HG02610 (cell line): Measurements from ENCODE around the gene NUFIP2.
"Not testable (repeated sequence)": the region's sequence is repeated elsewhere in the genome, so short reads cannot be mapped to it uniquely, and the experiment has no call there.

Experiments
- ATAC-seq: cut with Tn5 transposase; IDR thresholded peaks from one replicate; pipeline ENCODE4 v1.9.1; 2021; ENCODE audit warnings: mild to moderate bottlenecking, moderate library complexity; ENCODE audit not compliant: unreplicated experiment

The NUFIP2 gene, protein sequence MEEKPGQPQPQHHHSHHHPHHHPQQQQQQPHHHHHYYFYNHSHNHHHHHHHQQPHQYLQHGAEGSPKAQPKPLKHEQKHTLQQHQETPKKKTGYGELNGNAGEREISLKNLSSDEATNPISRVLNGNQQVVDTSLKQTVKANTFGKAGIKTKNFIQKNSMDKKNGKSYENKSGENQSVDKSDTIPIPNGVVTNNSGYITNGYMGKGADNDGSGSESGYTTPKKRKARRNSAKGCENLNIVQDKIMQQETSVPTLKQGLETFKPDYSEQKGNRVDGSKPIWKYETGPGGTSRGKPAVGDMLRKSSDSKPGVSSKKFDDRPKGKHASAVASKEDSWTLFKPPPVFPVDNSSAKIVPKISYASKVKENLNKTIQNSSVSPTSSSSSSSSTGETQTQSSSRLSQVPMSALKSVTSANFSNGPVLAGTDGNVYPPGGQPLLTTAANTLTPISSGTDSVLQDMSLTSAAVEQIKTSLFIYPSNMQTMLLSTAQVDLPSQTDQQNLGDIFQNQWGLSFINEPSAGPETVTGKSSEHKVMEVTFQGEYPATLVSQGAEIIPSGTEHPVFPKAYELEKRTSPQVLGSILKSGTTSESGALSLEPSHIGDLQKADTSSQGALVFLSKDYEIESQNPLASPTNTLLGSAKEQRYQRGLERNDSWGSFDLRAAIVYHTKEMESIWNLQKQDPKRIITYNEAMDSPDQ

DNA sequence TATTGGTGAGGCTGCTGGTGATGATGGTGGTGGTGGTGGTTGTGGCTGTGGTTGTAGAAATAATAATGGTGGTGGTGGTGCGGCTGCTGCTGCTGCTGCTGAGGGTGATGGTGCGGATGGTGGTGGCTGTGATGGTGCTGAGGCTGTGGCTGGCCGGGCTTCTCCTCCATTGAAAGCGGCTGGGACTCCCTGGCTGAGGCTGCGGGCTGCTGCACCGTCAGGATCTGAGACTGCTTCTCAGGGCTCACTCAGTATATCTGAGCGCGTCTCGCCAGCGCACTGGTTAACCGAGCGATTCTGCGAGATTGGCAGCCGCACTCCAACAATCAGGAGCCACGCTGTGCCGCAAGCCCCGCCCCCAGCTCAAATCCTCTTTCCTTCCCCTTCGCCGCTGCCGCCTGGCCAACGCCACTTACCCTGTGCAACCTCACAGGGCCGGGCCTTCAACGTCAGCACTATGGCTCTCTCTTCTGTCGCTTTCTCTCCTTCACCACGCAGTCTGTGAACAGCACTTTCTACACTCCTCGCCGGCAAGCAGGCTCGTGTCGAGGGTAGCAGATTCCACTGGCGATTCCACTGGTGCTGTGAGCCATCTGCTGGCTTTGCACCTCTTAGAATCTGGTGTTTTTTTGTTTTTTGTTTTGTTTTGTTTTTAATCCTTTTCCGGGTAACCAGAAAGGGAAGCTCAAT lies at the start of gene NUFIP2:
Gene NUFIP2 (minus strand): TSS at position 259 of the 690 bp plus-strand sequence. CDS start 89 bp downstream, at position 170.
- ATAC-seq = peak; percentile 86

DNA sequence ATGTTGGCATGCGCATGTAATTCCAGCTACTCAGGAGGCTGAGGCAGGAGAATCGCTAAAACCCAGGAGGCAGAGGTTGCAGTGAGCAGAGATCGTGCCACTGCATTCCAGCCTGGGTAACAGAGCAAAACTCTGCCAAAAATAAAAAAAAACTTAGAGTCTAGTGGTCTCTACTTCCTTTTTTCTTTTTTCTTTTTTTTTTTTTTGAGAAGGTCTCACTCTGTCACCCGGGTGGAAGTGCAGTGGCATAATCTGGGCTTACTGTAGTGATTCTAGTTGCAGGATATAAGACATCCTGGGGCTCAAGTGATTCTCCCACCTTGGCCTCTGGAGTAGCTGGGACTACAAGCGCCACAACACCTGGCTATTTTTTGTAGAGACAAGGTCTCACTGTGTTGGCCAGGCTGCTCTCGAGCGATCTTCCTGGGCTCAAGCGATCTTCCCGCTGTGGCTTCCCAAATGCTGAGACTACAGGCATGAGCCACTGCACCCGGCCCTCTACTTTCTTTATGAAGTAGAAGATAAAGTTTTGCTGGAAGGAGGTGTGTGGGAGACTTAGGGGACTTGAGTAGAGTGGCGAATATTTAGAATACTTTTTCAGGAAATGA lies 48.3 kb upstream of the NUFIP2 start:
- no peak for ATAC-seq

GRCh38 chr17:29341726-29342125 lies 47.8 kb upstream of the NUFIP2 start:
- ATAC-seq = no peak

DNA sequence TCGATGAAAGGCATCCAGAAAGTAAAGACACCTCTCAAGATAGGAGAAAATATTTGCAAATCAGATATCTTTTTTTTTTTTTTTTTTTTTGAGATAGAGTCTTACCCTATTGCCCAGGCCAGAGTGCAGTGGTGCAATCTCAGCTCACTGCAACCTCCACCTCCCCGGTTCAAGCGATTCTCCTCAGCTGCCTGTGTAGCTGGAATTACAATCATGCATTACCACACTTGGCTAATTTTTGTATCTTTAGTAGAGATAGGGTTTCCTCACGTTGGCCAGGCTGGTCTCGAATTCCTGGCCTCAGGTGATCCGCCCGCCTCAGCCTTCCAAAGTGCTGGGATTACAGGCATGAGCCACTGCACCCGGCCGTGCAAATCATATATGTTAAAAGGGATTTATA lies 45.1 kb upstream of the NUFIP2 start:
- not testable (repeated sequence) for ATAC-seq

DNA sequence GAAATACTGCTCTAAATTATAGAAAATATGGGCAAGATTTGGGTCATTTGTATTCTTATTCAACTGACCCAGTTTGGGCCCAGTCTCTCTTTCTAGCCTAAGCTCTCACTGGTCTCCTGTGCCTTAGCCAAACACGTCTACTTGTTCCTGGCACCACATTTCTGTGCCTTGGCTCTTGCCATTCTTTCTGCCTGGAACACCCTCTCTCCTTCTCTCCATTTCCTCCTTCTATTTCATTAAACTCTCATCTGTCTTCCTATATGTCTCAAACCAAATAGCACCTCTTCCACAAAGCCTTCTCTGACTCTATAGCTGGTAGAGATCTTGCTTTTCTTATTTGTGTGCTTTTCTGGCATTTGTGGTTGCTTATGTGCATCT lies 37.7 kb upstream of the NUFIP2 start:
- no peak for ATAC-seq

GRCh38 chr17:29331075-29331707 lies 37.2 kb upstream of the NUFIP2 start:
- ATAC-seq = no peak

DNA sequence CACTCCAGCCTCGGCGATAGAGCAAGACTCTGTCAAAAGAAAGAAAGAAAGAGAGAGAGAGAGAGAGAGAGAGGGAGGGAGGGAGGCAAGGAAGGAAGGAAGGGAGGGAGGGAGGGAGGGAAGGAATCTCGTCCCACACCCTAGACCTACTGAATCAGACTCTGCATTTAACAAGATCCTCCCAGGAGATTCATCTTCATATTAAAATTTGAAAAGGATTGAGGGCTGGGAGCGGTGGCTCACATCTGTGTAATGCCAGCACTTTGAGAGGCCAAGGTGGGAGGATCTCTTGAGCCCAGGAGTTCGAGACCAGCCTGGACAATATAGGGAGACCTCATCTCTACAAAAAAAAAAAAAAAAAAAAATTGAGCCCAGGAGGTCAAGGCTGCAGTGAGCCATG lies 33.5 kb upstream of the NUFIP2 start:
- ATAC-seq = no peak

DNA sequence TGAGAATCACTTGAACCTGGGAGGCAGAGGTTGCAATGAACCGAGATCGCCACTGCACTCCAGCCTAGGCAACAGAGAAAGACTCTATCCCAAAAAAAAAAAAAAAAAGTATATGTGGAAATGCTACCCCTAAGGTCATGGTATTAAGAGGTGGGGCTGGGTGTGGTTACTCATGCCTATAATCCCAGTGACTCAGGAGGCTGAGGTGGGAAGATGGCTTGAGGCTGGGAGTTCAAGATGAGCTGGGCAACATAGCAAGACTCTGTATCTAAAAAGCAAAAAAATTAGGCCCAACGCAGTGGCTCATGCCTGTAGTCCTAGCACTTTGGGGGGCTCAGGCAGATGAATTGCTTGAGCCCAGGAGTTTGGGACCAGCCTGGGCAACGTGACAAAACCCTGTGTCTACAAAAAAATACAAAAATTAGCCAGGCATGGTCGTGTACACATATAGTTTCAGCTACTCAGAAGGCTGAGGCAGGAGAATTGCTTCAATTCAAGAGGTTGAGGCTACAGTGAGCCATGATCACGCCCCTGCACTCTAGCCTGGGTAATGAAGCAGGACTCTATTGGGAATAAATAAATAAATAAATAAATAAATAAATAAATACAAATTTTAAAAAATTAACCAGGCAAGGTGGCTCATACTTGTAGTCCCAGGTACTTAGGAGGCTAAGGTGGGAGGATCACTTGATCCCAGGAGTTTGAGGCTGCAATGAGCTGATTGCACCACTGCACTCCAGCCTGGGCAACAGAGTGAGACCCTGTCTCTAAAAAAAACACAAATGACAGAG lies 32.3 kb upstream of the NUFIP2 start:
- ATAC-seq = no peak

GRCh38 chr17:29322363-29322762 lies 28.4 kb upstream of the NUFIP2 start:
- no peak for ATAC-seq

DNA sequence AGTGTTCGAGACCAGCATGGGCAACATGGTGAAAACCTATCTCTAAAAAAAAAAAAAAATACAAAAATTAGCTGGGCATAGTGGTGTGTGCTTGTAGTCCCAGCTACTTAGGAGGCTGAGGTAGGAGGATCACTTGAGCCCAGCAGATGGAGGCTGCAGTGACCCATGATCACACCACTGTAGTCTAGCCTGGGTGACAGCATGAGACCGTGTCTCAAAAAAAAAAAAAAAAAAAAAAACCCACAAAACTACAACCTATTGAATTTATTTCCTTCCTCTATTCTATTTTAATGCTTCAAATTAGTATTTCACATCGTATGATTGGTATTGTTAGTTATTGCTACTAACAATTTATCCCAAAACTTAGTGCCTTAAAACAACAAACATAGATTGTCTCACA lies 9.4 kb upstream of the NUFIP2 start:
- no peak for ATAC-seq

GRCh38 chr17:29299031-29299430 lies 5.1 kb upstream of the NUFIP2 start:
- no peak for ATAC-seq

DNA sequence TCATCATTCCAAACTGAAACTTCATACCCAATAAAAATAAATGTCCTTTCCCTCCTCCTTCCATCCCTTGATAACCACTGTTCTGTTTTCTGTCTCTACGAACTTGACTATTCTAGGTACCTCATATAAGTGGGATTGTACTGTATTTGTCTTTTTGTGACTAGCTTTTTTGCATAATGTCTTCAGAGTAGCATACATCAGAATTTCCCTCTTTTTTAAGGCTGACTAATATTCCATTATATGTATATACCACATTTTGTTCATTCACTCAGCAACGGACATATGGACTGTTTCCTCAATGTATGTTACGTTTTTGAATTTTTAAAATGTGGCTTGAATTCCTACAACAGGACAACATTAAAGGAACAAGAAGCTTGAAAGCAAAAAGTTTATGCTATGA lies 1.5 kb upstream of the NUFIP2 start:
- ATAC-seq = no peak

GRCh38 chr17:29294580-29294900 lies 592 bp upstream of the NUFIP2 start:
- no peak for ATAC-seq

DNA sequence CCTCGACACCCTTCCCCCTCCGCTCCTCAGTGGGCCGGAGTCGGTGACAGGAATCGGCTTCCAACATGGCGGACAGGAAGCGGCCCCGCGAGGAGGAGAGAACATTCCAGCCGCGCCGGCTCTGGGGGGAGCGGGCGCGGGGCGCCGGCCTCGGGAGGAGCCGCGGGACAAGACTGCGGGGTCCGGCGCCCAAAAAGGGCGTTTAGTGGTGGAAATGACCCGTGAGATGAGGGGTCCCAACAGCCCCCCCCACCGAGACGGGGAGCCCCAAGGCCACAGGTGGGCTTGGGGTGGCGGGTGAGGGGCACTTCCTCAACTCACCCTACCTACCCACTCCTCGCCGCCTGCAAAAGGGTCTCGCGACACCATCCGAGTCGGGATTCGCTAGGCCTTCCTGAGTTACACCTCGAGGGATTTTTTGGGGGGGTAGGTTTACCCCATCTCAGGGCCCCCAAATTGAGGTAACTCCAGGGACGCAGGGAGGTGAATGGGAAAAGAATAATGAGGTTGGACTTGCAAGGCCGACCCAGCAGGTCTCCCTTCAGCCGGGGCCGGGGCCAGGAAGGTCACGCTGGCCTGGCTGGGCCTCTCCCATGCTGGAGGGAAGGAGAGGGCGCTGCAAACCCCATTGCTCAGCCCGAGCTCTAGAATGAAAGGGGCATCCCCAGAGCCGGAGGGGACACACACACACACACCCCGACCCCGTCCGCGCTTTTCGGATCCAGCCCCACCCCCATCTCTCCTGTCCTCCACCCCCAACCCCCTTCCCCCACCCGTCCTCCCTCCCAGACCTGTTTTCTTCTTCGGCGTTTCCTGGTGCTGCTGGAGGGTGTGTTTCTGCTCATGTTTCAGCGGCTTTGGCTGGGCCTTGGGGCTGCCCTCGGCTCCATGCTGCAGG lies 707 bp downstream of the NUFIP2 start:
- ATAC-seq = no peak

GRCh38 chr17:29292071-29292991 lies 1.6 kb downstream of the NUFIP2 start:
- ATAC-seq = no peak

GRCh38 chr17:29291163-29291752 lies 2.7 kb downstream of the NUFIP2 start:
- ATAC-seq = no peak

DNA sequence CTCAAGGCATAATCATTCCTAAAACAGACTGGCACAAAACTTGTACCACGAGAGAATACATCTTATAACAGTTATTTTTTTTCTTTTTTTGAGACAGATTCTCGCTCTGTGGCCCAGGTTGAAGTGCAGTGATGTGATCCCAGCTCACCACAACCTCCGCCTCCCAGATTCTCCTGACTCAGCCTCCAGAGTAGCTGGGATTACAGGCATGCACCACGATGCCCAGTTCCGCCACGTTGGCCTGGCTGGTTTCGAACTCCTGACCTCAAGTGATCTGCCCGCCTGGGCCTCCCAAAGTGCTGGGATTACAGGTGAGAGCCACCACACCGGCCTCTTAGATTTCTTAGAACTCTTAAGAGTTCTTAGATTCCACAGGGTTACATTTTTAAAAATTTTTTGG lies 4.1 kb downstream of the NUFIP2 start:
- no peak for ATAC-seq

DNA sequence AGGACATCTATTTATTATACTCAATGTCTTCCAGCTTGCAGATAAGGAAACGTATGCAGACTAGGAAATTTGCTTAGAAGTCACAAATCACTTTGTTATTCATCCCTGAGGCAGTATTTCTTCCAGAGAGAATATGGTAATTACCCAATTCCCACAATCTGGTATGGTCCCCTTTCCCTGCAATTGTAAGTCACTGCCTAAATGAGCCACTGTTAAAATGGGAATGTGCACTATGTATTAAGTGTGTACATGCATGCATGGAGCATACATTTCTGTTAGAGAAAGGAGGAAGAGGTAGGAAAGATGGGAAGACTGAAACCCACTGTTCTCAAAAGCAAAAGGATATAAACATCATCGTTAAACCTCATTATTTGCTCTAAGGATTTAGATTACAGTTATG lies 10.0 kb downstream of the NUFIP2 start:
- no peak for ATAC-seq
